ENCODE results near the gene CCR4. TPM values are rescaled to one million over a fixed set of nuclear protein-coding genes. Genes with fewer than 3 reads are reported as not detected.

CCR4 gene
- total and polyA plus RNA-seq, 2 of the 8 experiments (the other 6 are each of a cell fraction or from before 2014, with no cell fraction given), result 0.11 to 0.15 TPM

GRCh38 chr3:32960404-32961170, 9.1 kb downstream of the CCR4 start (continued):
- TF ChIP-seq KDM1A (IDR thresholded peaks at IDR 0.05; ENCODE audit: borderline replicate concordance, low read length) (no peak), RBBP5 (IDR thresholded peaks at IDR 0.05; ENCODE audit: borderline replicate concordance, low read depth, low read length) (no peak), ATF3 (IDR thresholded peaks at IDR 0.05; ENCODE audit: insufficient read depth, low read depth, low read length) (no peak)

Data from H1 (cell line).